PC-9 (cell line): ENCODE data around the gene MYRIP. TPM values are rescaled to one million over a fixed set of nuclear protein-coding genes. Genes with fewer than 3 reads are reported as not detected.

Experiments
- BruUV-seq: library from RNA; stranded (reverse); fragments of 400-500 nt; replicated peaks from 2 replicates; lab custom pipeline; 2021; lab: Mats Ljungman, UMichigan
- CTCF ChIA-PET: fragments of 300-600 bp; sonication (Branson Sonifier 250); formaldehyde crosslinking; loops from one replicate; lab custom pipeline; 2022; ENCODE audit warnings: antibody characterized with exemption; lab: Charles Lee
- POLR2A ChIA-PET: fragments of 300-600 bp; sonication (Branson Sonifier 250); formaldehyde crosslinking; loops from one replicate; lab custom pipeline; 2022; ENCODE audit warnings: antibody characterized with exemption; ENCODE audit not compliant: unreplicated experiment; lab: Charles Lee
- DNase-seq, 2 experiments: peaks; one replicate each; pipeline versions ENCODE4 v3.0.0 to v3.0.0-alpha.2; 2015 to 2022; ENCODE audit warnings: mixed read lengths in 1 of 2
- H2AFZ ChIP-seq: fragments of 200-600 bp; sonication (generic); 2 replicates; pipeline ENCODE4 v1.8.1; 2017; ENCODE audit warnings: antibody characterized with exemption
- H3F3A ChIP-seq: fragments of 200-600 bp; sonication (generic); 2 replicates; pipeline ENCODE4 v1.8.1; 2017; ENCODE audit warnings: antibody characterized with exemption, mild to moderate bottlenecking, low read depth; ENCODE audit not compliant: insufficient read depth
- H3K27ac ChIP-seq: fragments of 200-600 bp; sonication (generic); 2 replicates; pipeline ENCODE4 v1.6.1; 2016; ENCODE audit warnings: mixed run types
- H3K27me3 ChIP-seq: fragments of 200-600 bp; sonication (generic); 2 replicates; pipeline ENCODE4 v1.6.1; 2016; ENCODE audit warnings: low read depth, mixed run types; ENCODE audit not compliant: insufficient read depth
- H3K36me3 ChIP-seq: fragments of 200-600 bp; sonication (generic); 2 replicates; pipeline ENCODE4 v1.6.1; 2016; ENCODE audit warnings: low read depth, mixed run types
- H3K4me1 ChIP-seq: fragments of 200-600 bp; sonication (generic); replicated peaks from 2 replicates; pipeline ENCODE4 v1.6.1; 2016; ENCODE audit warnings: mixed run types; ENCODE audit not compliant: insufficient read depth
- H3K4me2 ChIP-seq: fragments of 200-600 bp; sonication (generic); 2 replicates; pipeline ENCODE4 v1.6.1; 2017; ENCODE audit warnings: mixed run types
- H3K4me3 ChIP-seq: fragments of 200-600 bp; sonication (generic); 2 replicates; pipeline ENCODE4 v1.6.1; 2016; ENCODE audit warnings: mixed run types
- H3K79me2 ChIP-seq: fragments of 200-600 bp; sonication (generic); 2 replicates; pipeline ENCODE4 v1.6.1; 2017; ENCODE audit warnings: low read depth, mixed run types
- H3K9me2 ChIP-seq: fragments of 200-600 bp; sonication (generic); 2 replicates; pipeline ENCODE4 v1.8.1; 2017; ENCODE audit warnings: mild to moderate bottlenecking; ENCODE audit not compliant: insufficient read depth
- H3K9me3 ChIP-seq: fragments of 200-600 bp; sonication (generic); 2 replicates; pipeline ENCODE4 v1.8.1; 2016; ENCODE audit warnings: low read depth; ENCODE audit not compliant: insufficient read depth
- H4K20me1 ChIP-seq: fragments of 200-600 bp; sonication (generic); 2 replicates; pipeline ENCODE4 v1.8.1; 2017; ENCODE audit not compliant: insufficient read depth
- CTCF ChIP-seq: fragments of 200-600 bp; sonication (generic); conservative IDR thresholded peaks from 2 replicates; pipeline ENCODE4 v1.6.1; 2017; ENCODE audit warnings: mixed run types, antibody characterized with exemption, mild to moderate bottlenecking, moderate library complexity
- EZH2 ChIP-seq: fragments of 200-600 bp; sonication (generic); IDR thresholded peaks from 2 replicates; pipeline ENCODE4 v1.8.0; 2017; ENCODE audit warnings: antibody characterized with exemption, low read depth
- intact Hi-C: fragments of 100-400 bp; cut with micrococcal nuclease; formaldehyde crosslinking; loops from one replicate; pipeline ENCODE4 v1.10.0; 2022; ENCODE audit not compliant: unreplicated experiment
- total RNA-seq: library from RNA; stranded (reverse); gene quantifications from 2 replicates; pipeline ENCODE4 v1.2.3, GENCODE V29; 2021

Gene MYRIP
- total RNA-seq, 1 experiment from 2014 or later: not detected

- no peaks in the 10 kb centered on the region for H3K9me3 ChIP-seq
- H3K4me2 ChIP-seq: no peak overlapping the region
- H3K79me2 ChIP-seq: no peaks in the 10 kb centered on the region
- no peak for DNase-seq
- no peaks in the 10 kb centered on the region for H3K27me3 ChIP-seq
- no peak overlapping the region for H2AFZ ChIP-seq
- no peaks in the 10 kb centered on the region for H4K20me1 ChIP-seq
- no peaks in the 10 kb centered on the region for H3K4me1 ChIP-seq
- ChIA-PET POLR2A (no interaction called here), CTCF (no interaction called here)
- TF ChIP-seq EZH2 (no peak), CTCF (no peak)
- no peak overlapping the region for H3K27ac ChIP-seq
- no peak overlapping the region for H3K4me3 ChIP-seq
- no peaks in the 10 kb centered on the region for H3F3A ChIP-seq
- no TSS peak for BruUV-seq
- intact Hi-C loops: no loop called here
- H3K9me2 ChIP-seq: no peaks in the 10 kb centered on the region
- no peaks in the 10 kb centered on the region for H3K36me3 ChIP-seq
Observed at GRCh38 chr3:40043444-40043755, 234.0 kb downstream of the MYRIP start.

- CTCF ChIA-PET: no interaction called here
- H2AFZ ChIP-seq: no peak overlapping the region
- H3K4me3 ChIP-seq: no peak overlapping the region
Observed at GRCh38 chr3:40044487-40044886, 235.1 kb downstream of the MYRIP start.

GRCh38 chr3:40045051-40045450, 235.6 kb downstream of the MYRIP start:
- DNase-seq: no peak
- no peaks in the 10 kb centered on the region for H3K79me2 ChIP-seq
- H2AFZ ChIP-seq: no peak overlapping the region
- H3K9me2 ChIP-seq: no peaks in the 10 kb centered on the region
- H3K4me1 ChIP-seq: no peaks in the 10 kb centered on the region
- H3K27ac ChIP-seq: no peak overlapping the region
- CTCF ChIA-PET: no interaction called here
- H4K20me1 ChIP-seq: no peaks in the 10 kb centered on the region
- BruUV-seq: no TSS peak
- H3K4me2 ChIP-seq: no peak overlapping the region
- no peak for TF ChIP-seq CTCF
- TF ChIP-seq EZH2: no peak
- H3K4me3 ChIP-seq: no peak overlapping the region
- POLR2A ChIA-PET: no interaction called here
- H3F3A ChIP-seq: no peaks in the 10 kb centered on the region
- H3K27me3 ChIP-seq: no peaks in the 10 kb centered on the region
- intact Hi-C loops: no loop called here
- no peaks in the 10 kb centered on the region for H3K36me3 ChIP-seq
- H3K9me3 ChIP-seq: no peaks in the 10 kb centered on the region

More at GRCh38 chr3:40044487-40044886, 235.1 kb downstream of the MYRIP start:
- no peaks in the 10 kb centered on the region for H3K9me2 ChIP-seq
- intact Hi-C loops: no loop called here
- no peaks in the 10 kb centered on the region for H4K20me1 ChIP-seq
- H3K27ac ChIP-seq: no peak overlapping the region
- H3K9me3 ChIP-seq: no peaks in the 10 kb centered on the region
- TF ChIP-seq EZH2 (no peak), CTCF (no peak)
- H3K27me3 ChIP-seq: no peaks in the 10 kb centered on the region
- POLR2A ChIA-PET: no interaction called here
- no peaks in the 10 kb centered on the region for H3K36me3 ChIP-seq
- no TSS peak for BruUV-seq
- H3K4me1 ChIP-seq: no peaks in the 10 kb centered on the region
- DNase-seq: no peak
- no peak overlapping the region for H3K4me2 ChIP-seq
- no peaks in the 10 kb centered on the region for H3K79me2 ChIP-seq
- no peaks in the 10 kb centered on the region for H3F3A ChIP-seq
